LNCAP (cell line): ENCODE data around the gene MTMR2.

Source experiments
- TF ChIP-seq, protein P1 (sequence below): fragments of 450-650 bp; IDR thresholded peaks from 2 replicates; pipeline ENCODE4 v1.5.1; 2017; ENCODE audit warnings: mild to moderate bottlenecking

Gene MTMR2

DNA sequence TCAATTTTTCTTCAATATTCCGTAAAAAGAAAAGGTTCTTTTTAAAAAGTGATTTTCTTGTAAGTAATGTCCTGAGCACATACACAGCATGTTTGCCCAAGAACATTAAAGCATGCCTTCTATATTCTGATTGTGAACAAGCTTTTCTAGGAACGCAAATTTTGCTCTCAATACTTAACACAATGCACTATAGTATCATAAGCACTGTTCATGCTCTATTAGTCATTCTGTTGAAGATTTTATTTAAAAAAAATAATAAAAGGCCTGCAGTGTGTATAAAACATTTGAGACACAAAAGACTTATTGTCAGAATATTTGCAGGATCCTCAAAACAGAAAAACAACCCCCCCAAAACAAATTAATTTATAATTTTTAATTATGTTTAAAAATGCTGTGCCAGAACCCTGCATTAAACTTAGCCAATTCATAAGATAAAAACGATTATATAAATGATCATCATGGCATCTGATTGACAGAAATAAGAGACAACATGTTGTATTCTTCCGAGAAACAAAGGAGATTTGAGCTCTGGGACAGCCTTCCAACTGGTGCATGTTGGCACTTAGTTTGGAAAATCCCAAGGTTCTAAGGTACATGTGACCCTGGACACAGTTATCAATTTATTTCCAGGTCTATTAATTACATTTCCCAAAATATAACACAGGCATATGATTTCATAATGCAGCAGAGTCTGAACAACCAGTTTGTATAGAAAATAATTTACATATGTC, 13.1 kb downstream of the MTMR2 start:
- TF ChIP-seq, protein P1, sequence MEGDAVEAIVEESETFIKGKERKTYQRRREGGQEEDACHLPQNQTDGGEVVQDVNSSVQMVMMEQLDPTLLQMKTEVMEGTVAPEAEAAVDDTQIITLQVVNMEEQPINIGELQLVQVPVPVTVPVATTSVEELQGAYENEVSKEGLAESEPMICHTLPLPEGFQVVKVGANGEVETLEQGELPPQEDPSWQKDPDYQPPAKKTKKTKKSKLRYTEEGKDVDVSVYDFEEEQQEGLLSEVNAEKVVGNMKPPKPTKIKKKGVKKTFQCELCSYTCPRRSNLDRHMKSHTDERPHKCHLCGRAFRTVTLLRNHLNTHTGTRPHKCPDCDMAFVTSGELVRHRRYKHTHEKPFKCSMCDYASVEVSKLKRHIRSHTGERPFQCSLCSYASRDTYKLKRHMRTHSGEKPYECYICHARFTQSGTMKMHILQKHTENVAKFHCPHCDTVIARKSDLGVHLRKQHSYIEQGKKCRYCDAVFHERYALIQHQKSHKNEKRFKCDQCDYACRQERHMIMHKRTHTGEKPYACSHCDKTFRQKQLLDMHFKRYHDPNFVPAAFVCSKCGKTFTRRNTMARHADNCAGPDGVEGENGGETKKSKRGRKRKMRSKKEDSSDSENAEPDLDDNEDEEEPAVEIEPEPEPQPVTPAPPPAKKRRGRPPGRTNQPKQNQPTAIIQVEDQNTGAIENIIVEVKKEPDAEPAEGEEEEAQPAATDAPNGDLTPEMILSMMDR: no peak

GRCh38 chr11:95908826-95909225, 15.1 kb downstream of the MTMR2 start:
- TF ChIP-seq, protein P1: no peak

DNA sequence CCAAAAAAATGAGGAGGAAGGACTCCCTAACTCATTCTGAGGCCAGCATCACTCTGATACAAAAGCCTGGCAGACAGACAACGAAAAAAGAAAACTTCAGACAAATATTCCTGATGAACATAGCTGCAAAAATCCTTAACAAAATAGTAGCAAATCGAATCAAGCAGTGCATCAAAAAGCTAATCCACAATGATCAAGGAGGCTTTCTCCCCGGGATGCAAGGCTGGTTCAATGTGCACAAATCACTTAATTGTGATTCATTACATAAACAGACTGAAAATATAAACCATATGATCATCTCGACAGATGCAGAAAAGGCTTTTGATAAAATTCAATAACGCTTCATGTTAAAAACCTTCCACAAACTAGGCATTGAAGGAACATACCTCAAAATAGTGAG, 16.4 kb downstream of the MTMR2 start:
- TF ChIP-seq, protein P1: no peak

DNA sequence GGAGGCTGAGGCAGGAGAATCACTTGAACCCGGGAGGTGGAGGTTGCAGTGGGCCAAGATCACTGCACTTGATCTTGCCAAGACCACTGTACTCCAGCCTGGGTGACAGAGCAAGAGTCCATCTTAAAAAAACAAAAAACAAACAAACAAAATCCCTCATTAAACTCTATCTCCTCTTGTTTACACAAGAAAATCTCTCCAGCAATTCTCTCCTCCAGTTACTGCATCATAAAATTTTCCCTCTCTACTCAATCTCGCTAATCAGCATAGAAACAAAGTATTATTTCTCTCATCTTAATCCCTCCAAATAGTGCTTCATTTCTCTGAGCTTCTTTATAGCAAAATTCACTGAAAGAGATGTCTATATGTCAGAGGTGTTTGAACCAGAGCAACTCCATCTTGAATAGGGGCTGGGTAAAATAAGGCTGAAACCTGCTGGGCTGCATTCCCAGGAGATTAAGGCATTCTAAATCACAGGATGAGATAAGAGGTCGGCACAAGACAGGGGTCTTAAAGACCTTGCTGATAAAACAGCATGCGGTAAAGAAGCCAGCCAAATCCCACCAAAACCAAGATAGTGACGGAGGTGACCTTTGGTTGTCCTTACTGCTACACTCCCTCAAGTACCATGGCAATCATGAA, 19.8 kb downstream of the MTMR2 start:
- TF ChIP-seq, protein P1: no peak

DNA sequence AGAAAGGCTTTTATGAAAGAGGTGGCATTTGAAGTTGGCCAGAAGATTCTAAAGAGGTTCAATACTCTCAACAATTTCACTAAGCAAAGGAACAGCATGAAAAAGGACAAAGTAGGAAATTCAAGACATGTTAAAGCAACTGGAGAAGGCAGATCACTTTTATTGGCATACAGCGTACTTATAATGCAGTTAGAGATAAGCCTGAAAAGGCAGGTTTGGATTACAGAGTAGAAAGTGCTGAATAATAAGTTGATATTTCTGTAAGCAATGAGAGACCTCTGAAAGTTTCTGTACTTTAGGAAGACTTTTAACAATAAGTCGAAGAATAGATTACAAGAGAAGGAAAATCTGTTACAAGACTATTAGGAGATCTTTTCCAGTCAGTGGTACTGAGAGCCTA, 25.1 kb downstream of the MTMR2 start:
- TF ChIP-seq, protein P1: no peak

- TF ChIP-seq, protein P1: no peak
Observed at GRCh38 chr11:95897731-95898130, 26.2 kb downstream of the MTMR2 start.

GRCh38 chr11:95895815-95896214, 28.1 kb downstream of the MTMR2 start:
- TF ChIP-seq, protein P1: no peak
